CD4-positive, alpha-beta T cell (primary cell): ENCODE results near the gene PCDH9. TPM values are rescaled to one million over a fixed set of nuclear protein-coding genes. Genes with fewer than 3 reads are reported as not detected.

Experiments used
- ATAC-seq: fragments of 200-7000 bp; cut with Tn5 transposase; one replicate; pipeline ENCODE4 v1.10.0; 2022; ENCODE audit warnings: mild to moderate bottlenecking; ENCODE audit not compliant: poor library complexity
- CTCF ChIA-PET: fragments of 350-600 bp; sonication (Branson Sonifier 250); formaldehyde crosslinking; loops from one replicate; lab custom pipeline; 2021; ENCODE audit warnings: antibody characterized with exemption, inconsistent platforms; lab: Charles Lee
- POLR2A ChIA-PET: fragments of 350-600 bp; sonication (Branson Sonifier 250); formaldehyde crosslinking; loops from one replicate; lab custom pipeline; 2021; ENCODE audit warnings: antibody characterized with exemption, inconsistent platforms; lab: Charles Lee
- DNase-seq, 14 experiments: peaks; one replicate each; pipeline ENCODE4 v3.0.0-alpha.2; 2013 to 2020; ENCODE audit warnings: mixed read lengths in 2 of 14
- H3K27ac ChIP-seq, 2 donors: one replicate each; pipeline versions ENCODE4 v1.5.1 to v1.7.0; 2013; ENCODE audit warnings: low read length in 2 of 2, low read depth in 1 of 2, mild to moderate bottlenecking in 1 of 2
- H3K27me3 ChIP-seq, 2 experiments: 1 replicate in 1 of 2; 2 replicates in 1 of 2; pipeline versions ENCODE4 v1.6.1 to v1.7.0; 2013; ENCODE audit warnings: low read length in 2 of 2, control low read depth in 1 of 2, mild to moderate bottlenecking in 1 of 2, moderate library complexity in 1 of 2; ENCODE audit not compliant: insufficient read depth in 2 of 2, control insufficient read depth in 1 of 2
- H3K36me3 ChIP-seq: one replicate; pipeline ENCODE4 v1.6.1; 2013; ENCODE audit warnings: low read length, control low read depth; ENCODE audit not compliant: insufficient read depth
- H3K4me1 ChIP-seq: one replicate; pipeline ENCODE4 v1.6.1; 2013; ENCODE audit warnings: low read length, control low read depth; ENCODE audit not compliant: insufficient read depth
- H3K4me3 ChIP-seq: one replicate; pipeline ENCODE4 v1.5.1; 2013; ENCODE audit warnings: mild to moderate bottlenecking, low read length, moderate library complexity
- H3K9me3 ChIP-seq, 2 experiments: 1 replicate in 1 of 2; 2 replicates in 1 of 2; pipeline versions ENCODE4 v1.6.1 to v1.7.0; 2013; ENCODE audit warnings: low read length in 2 of 2, mild to moderate bottlenecking in 2 of 2, control low read depth in 1 of 2, moderate library complexity in 1 of 2; ENCODE audit not compliant: control insufficient read depth in 1 of 2, insufficient read depth in 1 of 2
- H3K27ac Mint-ChIP-seq: one replicate; pipeline ENCODE4 v1.8.0; 2020; ENCODE audit warnings: mixed read lengths
- H3K27me3 Mint-ChIP-seq: one replicate; pipeline ENCODE4 v1.8.0; 2021; ENCODE audit warnings: mixed read lengths
- H3K36me3 Mint-ChIP-seq: one replicate; pipeline ENCODE4 v1.8.0; 2021; ENCODE audit warnings: low read depth, mixed read lengths
- H3K4me1 Mint-ChIP-seq: one replicate; pipeline ENCODE4 v1.8.0; 2021; ENCODE audit warnings: low read depth, mixed read lengths
- H3K4me3 Mint-ChIP-seq: one replicate; pipeline ENCODE4 v1.8.0; 2020; ENCODE audit warnings: mild to moderate bottlenecking, mixed read lengths
- H3K9me3 Mint-ChIP-seq: one replicate; pipeline ENCODE4 v1.8.0; 2020; ENCODE audit warnings: mixed read lengths
- intact Hi-C, 2 experiments: fragments of 100-400 bp; cut with DNase I in 1 of 2; cut with micrococcal nuclease in 1 of 2; formaldehyde crosslinking; loops; one replicate each; pipeline versions ENCODE4 v1.15.1 to v1.9.0; 2023 to 2025; cut with DNase I, micrococcal nuclease
- total RNA-seq, 174 experiments: library from RNA in 2 of 174; stranded (reverse) in 2 of 174; gene quantifications; one replicate each; pipeline ENCODE4 v1.2.3 and lab custom pipeline; 2021 to 2026
- TF ChIP-seq, protein P1 (sequence below): fragments of 200-600 bp; IDR thresholded peaks from one replicate; pipeline ENCODE4 v1.8.0; 2022; ENCODE audit warnings: antibody characterized with exemption, mild to moderate bottlenecking

PCDH9 gene
- total RNA-seq, 2 experiments from 2014 or later = 0.08 to 0.19 TPM

DNA sequence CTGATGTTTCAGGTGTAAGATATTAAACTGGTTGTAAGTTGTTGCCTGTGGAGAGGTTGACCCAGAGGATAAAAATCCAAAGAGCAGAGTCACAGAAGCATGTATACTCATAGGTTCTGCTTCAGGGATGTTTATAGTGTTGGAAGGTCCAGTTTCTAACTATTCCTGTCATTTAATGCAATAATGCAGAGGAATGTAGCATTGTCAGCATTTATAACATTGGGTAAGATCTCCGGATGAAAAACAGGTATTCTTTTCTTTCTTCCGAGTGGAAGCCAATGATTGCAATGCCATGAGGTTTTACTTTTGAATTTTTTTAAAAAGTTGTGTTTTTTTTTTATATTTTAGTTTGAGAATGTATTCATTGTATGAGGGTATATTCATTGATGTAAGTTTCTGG lies 771.0 kb downstream of the PCDH9 start:
- H3K4me3 ChIP-seq = no peak overlapping the region
- TF ChIP-seq, protein P1, sequence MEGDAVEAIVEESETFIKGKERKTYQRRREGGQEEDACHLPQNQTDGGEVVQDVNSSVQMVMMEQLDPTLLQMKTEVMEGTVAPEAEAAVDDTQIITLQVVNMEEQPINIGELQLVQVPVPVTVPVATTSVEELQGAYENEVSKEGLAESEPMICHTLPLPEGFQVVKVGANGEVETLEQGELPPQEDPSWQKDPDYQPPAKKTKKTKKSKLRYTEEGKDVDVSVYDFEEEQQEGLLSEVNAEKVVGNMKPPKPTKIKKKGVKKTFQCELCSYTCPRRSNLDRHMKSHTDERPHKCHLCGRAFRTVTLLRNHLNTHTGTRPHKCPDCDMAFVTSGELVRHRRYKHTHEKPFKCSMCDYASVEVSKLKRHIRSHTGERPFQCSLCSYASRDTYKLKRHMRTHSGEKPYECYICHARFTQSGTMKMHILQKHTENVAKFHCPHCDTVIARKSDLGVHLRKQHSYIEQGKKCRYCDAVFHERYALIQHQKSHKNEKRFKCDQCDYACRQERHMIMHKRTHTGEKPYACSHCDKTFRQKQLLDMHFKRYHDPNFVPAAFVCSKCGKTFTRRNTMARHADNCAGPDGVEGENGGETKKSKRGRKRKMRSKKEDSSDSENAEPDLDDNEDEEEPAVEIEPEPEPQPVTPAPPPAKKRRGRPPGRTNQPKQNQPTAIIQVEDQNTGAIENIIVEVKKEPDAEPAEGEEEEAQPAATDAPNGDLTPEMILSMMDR = no peak
- peaks cover 4% of the 10 kb centered on the region for H3K9me3 Mint-ChIP-seq
- H3K9me3 ChIP-seq = no peaks in the 10 kb centered on the region
- H3K27ac ChIP-seq = no peak overlapping the region
- no peak for ATAC-seq
- DNase-seq = no peak
- no peaks in the 10 kb centered on the region for H3K36me3 Mint-ChIP-seq
- intact Hi-C loops = no loop called here
- no peaks in the 10 kb centered on the region for H3K27me3 Mint-ChIP-seq
- H3K36me3 ChIP-seq = no peaks in the 10 kb centered on the region
- no peaks in the 10 kb centered on the region for H3K27me3 ChIP-seq
- no peak overlapping the region for H3K4me3 Mint-ChIP-seq
- no peak overlapping the region for H3K27ac Mint-ChIP-seq
- no peaks in the 10 kb centered on the region for H3K4me1 ChIP-seq
- ChIA-PET POLR2A (no interaction called here), CTCF (no interaction called here)
- H3K4me1 Mint-ChIP-seq = no peaks in the 10 kb centered on the region

DNA sequence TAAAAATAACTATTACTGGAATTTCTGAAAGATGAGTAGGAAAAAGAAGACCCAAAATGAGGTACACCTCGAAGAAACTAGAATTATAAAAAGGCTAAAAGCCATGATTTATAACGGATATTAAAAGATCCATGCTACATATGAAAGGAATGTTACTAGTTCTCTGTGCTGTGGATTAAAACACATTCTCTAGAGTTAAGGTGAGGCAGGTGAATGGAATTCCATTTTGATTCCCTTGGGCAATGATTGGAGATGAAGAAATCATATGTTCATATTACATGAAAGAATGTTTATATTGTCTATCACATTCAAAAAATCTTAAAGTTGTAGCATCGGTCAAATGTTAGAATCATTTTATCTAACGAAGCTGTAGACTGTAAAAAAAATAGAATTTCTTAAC lies 783.7 kb downstream of the PCDH9 start:
- DNase-seq (no peak), ATAC-seq (no peak)
- H3K27ac Mint-ChIP-seq = no peak overlapping the region
- Histone ChIP-seq H3K36me3 (no peaks in the 10 kb centered on the region), H3K27ac (no peak overlapping the region), H3K4me3 (no peak overlapping the region), H3K9me3 (peaks cover 0 to 5% of the 10 kb centered on the region in 2 experiments), H3K27me3 (no peaks in the 10 kb centered on the region), H3K4me1 (no peaks in the 10 kb centered on the region)
- intact Hi-C loops = no loop called here
- no peaks in the 10 kb centered on the region for H3K27me3 Mint-ChIP-seq
- H3K9me3 Mint-ChIP-seq = peaks cover 3% of the 10 kb centered on the region
- TF ChIP-seq, protein P1 = no peak
- ChIA-PET CTCF (no interaction called here), POLR2A (no interaction called here)
- no peaks in the 10 kb centered on the region for H3K36me3 Mint-ChIP-seq
- H3K4me3 Mint-ChIP-seq = no peak overlapping the region
- no peaks in the 10 kb centered on the region for H3K4me1 Mint-ChIP-seq

GRCh38 chr13:66443926-66444325 lies 786.2 kb downstream of the PCDH9 start:
- Histone ChIP-seq H3K27me3 (no peaks in the 10 kb centered on the region), H3K4me3 (no peak overlapping the region), H3K4me1 (no peaks in the 10 kb centered on the region), H3K27ac (no peak overlapping the region), H3K36me3 (no peaks in the 10 kb centered on the region), H3K9me3 (no peaks in the 10 kb centered on the region)
- Mint-ChIP-seq H3K36me3 (no peaks in the 10 kb centered on the region), H3K9me3 (no peaks in the 10 kb centered on the region), H3K27ac (no peak overlapping the region), H3K4me3 (no peak overlapping the region), H3K4me1 (no peaks in the 10 kb centered on the region), H3K27me3 (no peaks in the 10 kb centered on the region)
- TF ChIP-seq, protein P1 = no peak
- ChIA-PET POLR2A (interaction anchor here (0.7 kb wide), 1 partner anchor 17 kb away, joined by 3 read pairs; no protein-coding TSS in a partner anchor), CTCF (no interaction called here)
- intact Hi-C loops = no loop called here
- DNase-seq (no peak), ATAC-seq (no peak)
